Stomach (tissue), 4 donors: Measurements from ENCODE around the gene OBP2A.

Source experiments
- POLR2A ChIP-seq, 4 donors: fragments of 450-650 bp; IDR thresholded peaks; one replicate each; pipeline ENCODE4 v1.6.1; 2016; ENCODE audit warnings: antibody characterized with exemption in 4 of 4, control low read depth in 2 of 4, mild to moderate bottlenecking in 1 of 4, moderate library complexity in 1 of 4
- POLR2AphosphoS5 ChIP-seq, 3 donors: sonication (generic); formaldehyde crosslinking; IDR thresholded peaks; one replicate each; pipeline ENCODE4 v1.6.1; 2016; ENCODE audit warnings: antibody characterized with exemption in 3 of 3
- TF ChIP-seq, protein P1 (sequence below), 7 experiments: fragments of 450-650 bp in 4 of 7; fragments of 200-600 bp in 3 of 7; sonication (generic) in 3 of 7; IDR thresholded peaks; one replicate each; pipeline ENCODE4 v1.5.1; 2016 to 2019; ENCODE audit warnings: antibody characterized with exemption in 7 of 7, control low read depth in 2 of 7, mild to moderate bottlenecking in 1 of 7

DNA sequence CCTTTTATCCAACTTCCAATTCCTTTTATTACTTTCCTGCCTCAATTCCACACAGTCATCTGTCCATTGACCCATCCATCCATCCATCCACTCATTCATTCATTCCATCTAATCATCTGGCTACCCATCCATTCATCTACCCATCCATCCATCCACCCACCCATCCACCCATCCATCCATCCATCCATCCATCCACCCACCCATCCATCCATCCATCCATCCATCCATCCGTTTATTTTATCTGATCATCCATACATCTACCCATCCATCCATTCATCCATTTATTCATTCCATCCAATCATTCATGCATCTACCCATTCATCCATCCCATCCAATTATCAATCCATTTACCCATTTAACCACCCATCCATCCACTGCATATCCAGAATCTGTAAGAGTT is 27.2 kb downstream of the OBP2A start:
- TF ChIP-seq, protein P1, sequence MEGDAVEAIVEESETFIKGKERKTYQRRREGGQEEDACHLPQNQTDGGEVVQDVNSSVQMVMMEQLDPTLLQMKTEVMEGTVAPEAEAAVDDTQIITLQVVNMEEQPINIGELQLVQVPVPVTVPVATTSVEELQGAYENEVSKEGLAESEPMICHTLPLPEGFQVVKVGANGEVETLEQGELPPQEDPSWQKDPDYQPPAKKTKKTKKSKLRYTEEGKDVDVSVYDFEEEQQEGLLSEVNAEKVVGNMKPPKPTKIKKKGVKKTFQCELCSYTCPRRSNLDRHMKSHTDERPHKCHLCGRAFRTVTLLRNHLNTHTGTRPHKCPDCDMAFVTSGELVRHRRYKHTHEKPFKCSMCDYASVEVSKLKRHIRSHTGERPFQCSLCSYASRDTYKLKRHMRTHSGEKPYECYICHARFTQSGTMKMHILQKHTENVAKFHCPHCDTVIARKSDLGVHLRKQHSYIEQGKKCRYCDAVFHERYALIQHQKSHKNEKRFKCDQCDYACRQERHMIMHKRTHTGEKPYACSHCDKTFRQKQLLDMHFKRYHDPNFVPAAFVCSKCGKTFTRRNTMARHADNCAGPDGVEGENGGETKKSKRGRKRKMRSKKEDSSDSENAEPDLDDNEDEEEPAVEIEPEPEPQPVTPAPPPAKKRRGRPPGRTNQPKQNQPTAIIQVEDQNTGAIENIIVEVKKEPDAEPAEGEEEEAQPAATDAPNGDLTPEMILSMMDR (IDR thresholded peaks at IDR 0.05): no peak
- TF ChIP-seq POLR2A (IDR thresholded peaks at IDR 0.05) (no peak), POLR2AphosphoS5 (IDR thresholded peaks at IDR 0.05) (no peak)
